BJ (cell line): ENCODE results near the gene DRC3. TPM values are rescaled to one million over a fixed set of nuclear protein-coding genes. Genes with fewer than 3 reads are reported as not detected.

Experiments used
- CTCF ChIA-PET: fragments of 350-600 bp; formaldehyde crosslinking; extraction: SDS; loops from one replicate; lab custom pipeline; 2021; ENCODE audit warnings: antibody characterized with exemption, inconsistent platforms; lab: Yijun Ruan, JAX
- POLR2A ChIA-PET: fragments of 300-600 bp; sonication (Branson Sonifier 250); formaldehyde crosslinking; extraction: SDS; loops from one replicate; lab custom pipeline; 2021; ENCODE audit warnings: antibody characterized with exemption; lab: Charles Lee
- DNase-seq: peaks from one replicate; pipeline ENCODE4 v3.0.0-alpha.2; 2011; ENCODE audit warnings: low read depth
- H3K27me3 ChIP-seq: 2 replicates; pipeline ENCODE4 v1.6.0; 2011; ENCODE audit warnings: low read length; ENCODE audit not compliant: control insufficient read depth, insufficient read depth
- H3K36me3 ChIP-seq: 2 replicates; pipeline ENCODE4 v1.5.1; 2011; ENCODE audit warnings: low read length; ENCODE audit not compliant: control insufficient read depth, insufficient read depth
- H3K4me3 ChIP-seq: 2 replicates; pipeline ENCODE4 v1.5.1; 2011; ENCODE audit warnings: low read depth, mild to moderate bottlenecking, control low read depth, low read length
- CTCF ChIP-seq: IDR thresholded peaks from 2 replicates; pipeline ENCODE4 v1.5.1; 2011; ENCODE audit warnings: low read depth, mild to moderate bottlenecking, control low read depth, inconsistent platforms, low read length, moderate library complexity; ENCODE audit not compliant: insufficient read depth
- polyA plus RNA-seq: library from polyadenylated mRNA; depleted of rRNA; stranded (reverse); fragments of >200 nt; gene quantifications from 2 replicates; pipeline ENCODE4 v1.2.3, GENCODE V29; 2011

Gene DRC3
- polyA plus RNA-seq, 1 experiment, result 1.2 TPM

GRCh38 chr17:17942846-17943245, 29.8 kb upstream of the DRC3 start:
- Histone ChIP-seq H3K4me3 (no peak overlapping the region), H3K36me3 (no peaks in the 10 kb centered on the region), H3K27me3 (no peaks in the 10 kb centered on the region)
- no peak for DNase-seq
- POLR2A ChIA-PET, result no interaction called here
- CTCF ChIA-PET, result interaction anchor here (1.3 kb wide), 2 partner anchors 13 to 24 kb away, joined by 3 to 4 read pairs; no protein-coding TSS in a partner anchor
- no peak for TF ChIP-seq CTCF

- POLR2A ChIA-PET, result no interaction called here
- Histone ChIP-seq H3K36me3 (no peaks in the 10 kb centered on the region), H3K27me3 (no peaks in the 10 kb centered on the region), H3K4me3 (no peak overlapping the region)
- DNase-seq, result no peak
- CTCF ChIA-PET, result interaction anchor here (1.1 to 1.4 kb wide), 3 partner anchors 12 to 24 kb away, joined by 3 to 4 read pairs (median 3); no protein-coding TSS in a partner anchor
- TF ChIP-seq CTCF, result no peak
Observed at GRCh38 chr17:17943281-17943984, 29.2 kb upstream of the DRC3 start.

GRCh38 chr17:17944242-17944641, 28.4 kb upstream of the DRC3 start:
- DNase-seq, result no peak
- ChIA-PET CTCF (interaction anchor here (1.1 to 1.9 kb wide), 3 partner anchors 13 to 89 kb away, joined by 3 to 5 read pairs (median 3); no protein-coding TSS in a partner anchor), POLR2A (no interaction called here)
- Histone ChIP-seq H3K27me3 (no peaks in the 10 kb centered on the region), H3K36me3 (no peaks in the 10 kb centered on the region), H3K4me3 (no peak overlapping the region)
- no peak for TF ChIP-seq CTCF

GRCh38 chr17:17944743-17945142, 27.9 kb upstream of the DRC3 start:
- ChIA-PET CTCF (interaction anchor here (1.1 to 1.9 kb wide), 4 partner anchors 13 to 88 kb away, joined by 3 to 5 read pairs (median 4); no protein-coding TSS in a partner anchor), POLR2A (interaction anchor here (0.8 kb wide), 1 partner anchor 60 kb away, joined by 7 read pairs; no protein-coding TSS in a partner anchor)
- DNase-seq, result no peak
- no peaks in the 10 kb centered on the region for H3K27me3 ChIP-seq
- no peaks in the 10 kb centered on the region for H3K36me3 ChIP-seq
- no peak overlapping the region for H3K4me3 ChIP-seq
- no peak for TF ChIP-seq CTCF

- CTCF ChIA-PET, result interaction anchor here (1.3 to 1.8 kb wide), 3 partner anchors 12 to 25 kb away, joined by 3 to 4 read pairs (median 4); no protein-coding TSS in a partner anchor
- no peak for TF ChIP-seq CTCF
- POLR2A ChIA-PET, result interaction anchor here (0.6 kb wide), 1 partner anchor 32 kb away, joined by 3 read pairs; no protein-coding TSS in a partner anchor
Observed at GRCh38 chr17:17946093-17946492, 26.6 kb upstream of the DRC3 start.

More at GRCh38 chr17:17946093-17946492, 26.6 kb upstream of the DRC3 start:
- no peaks in the 10 kb centered on the region for H3K27me3 ChIP-seq
- no peaks in the 10 kb centered on the region for H3K36me3 ChIP-seq
- DNase-seq, result no peak
- no peak overlapping the region for H3K4me3 ChIP-seq
